Muscle of back (tissue), 13 donors: ENCODE data around the gene ART1. TPM values are rescaled to one million over a fixed set of nuclear protein-coding genes. Genes with fewer than 3 reads are reported as not detected.
"Not testable (repeated sequence)": the region's sequence is repeated elsewhere in the genome, so short reads cannot be mapped to it uniquely, and the experiment has no call there.

ENCODE experiments used
- DNase-seq, 3 donors: peaks; one replicate each; pipeline versions ENCODE4 v3.0.0 to v3.0.0-alpha.2; 2013
- long read RNA-seq, 9 donors: transcript quantifications; one replicate each; lab custom pipeline, GENCODE V29; 2026
- polyA plus RNA-seq, 10 donors: library from polyadenylated mRNA; unstranded; fragments of 120-200 nt; gene quantifications; one replicate each; pipeline ENCODE4 v1.2.1, GENCODE V29; 2013; ENCODE audit not compliant: insufficient read length in 10 of 10

Gene ART1, protein sequence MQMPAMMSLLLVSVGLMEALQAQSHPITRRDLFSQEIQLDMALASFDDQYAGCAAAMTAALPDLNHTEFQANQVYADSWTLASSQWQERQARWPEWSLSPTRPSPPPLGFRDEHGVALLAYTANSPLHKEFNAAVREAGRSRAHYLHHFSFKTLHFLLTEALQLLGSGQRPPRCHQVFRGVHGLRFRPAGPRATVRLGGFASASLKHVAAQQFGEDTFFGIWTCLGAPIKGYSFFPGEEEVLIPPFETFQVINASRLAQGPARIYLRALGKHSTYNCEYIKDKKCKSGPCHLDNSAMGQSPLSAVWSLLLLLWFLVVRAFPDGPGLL
- polyA plus RNA-seq: 1 to 10 TPM; 1.8 to 6.2 (median 4.4) TPM
- long read RNA-seq, donor 1, partial matches to known transcripts: 0 of 2 reads
- long read RNA-seq, donor 1, other reads (novel, unspliced or antisense): 0 of 2 reads
- long read RNA-seq, donor 2: 0 reads
- long read RNA-seq, donor 3: 0 reads
- long read RNA-seq, donor 4: 0 reads
- long read RNA-seq, donor 5: 0 reads
- long read RNA-seq, donor 6: 0 reads
- long read RNA-seq, donor 7: 0 reads
- long read RNA-seq, donor 8: 0 reads
- long read RNA-seq, donor 9: 0 reads

DNA sequence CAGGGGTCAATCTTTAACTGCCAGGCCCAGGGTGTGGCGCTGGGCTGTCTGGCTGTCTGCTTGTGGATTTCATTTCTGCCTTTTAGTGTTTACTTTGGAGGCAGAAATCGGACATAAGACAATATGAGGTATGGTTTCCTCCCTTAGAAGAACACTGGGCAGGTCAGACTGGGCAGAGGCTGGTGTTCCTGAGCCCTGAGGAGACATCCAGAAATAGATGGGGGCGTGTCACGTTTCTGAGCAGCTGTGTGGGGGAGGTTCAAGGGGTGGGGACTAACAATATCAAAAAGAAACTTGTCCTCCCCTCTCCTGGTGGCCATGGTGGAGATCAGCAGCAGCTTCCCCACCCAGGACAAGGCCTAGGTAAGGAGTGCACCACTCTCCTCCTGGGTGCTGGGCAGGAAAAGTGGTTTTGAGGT is at the start of gene ART1:
TSS of gene ART1 (plus strand) at position 312 of the 419 bp plus-strand sequence. CDS start 14,086 bp downstream, outside the sequence.
- DNase-seq: peak in 2 of 3 donors; percentile 38 to 41

DNA sequence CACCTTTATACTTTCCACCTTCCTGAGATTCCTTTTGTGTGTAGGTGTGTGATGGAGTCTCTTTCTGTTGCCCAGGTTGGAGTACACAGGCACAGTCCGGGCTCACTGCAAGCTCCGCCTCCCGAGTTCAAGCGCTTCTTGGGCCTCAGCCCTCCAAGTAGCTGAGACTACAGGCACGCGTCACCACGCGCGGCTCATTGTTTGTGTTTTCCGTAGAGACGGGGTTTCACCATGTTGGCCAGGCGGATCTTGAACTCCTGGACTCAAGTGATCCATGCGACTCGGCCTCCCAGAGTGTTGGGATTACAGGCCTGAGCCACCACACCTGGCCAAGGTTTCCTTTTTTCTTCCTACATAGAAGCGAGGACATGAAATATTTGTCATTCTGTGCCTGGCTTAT is 47.2 kb upstream of the ART1 start:
- not testable (repeated sequence) for DNase-seq

GRCh38 chr11:3600201-3600600 is 44.7 kb upstream of the ART1 start:
- DNase-seq: not testable (repeated sequence)

DNA sequence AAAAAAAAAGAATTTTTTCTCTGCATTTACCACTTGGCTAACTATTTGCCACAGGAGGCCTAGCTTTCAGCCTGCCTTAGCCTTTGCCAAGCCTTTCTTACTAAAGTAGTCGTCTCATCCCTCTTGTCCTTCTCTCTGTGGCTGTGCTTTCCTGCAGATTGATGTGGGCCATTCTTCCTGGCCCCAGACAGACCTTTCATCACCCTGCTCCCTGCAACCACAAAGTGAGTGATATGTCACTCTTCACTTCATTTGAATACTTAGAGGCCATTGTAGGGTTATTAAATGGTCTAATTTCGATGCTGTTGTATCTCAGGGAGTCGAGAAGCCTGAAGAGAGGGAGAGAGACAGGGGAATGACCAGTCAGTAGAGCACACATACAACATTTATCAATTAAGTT is 40.8 kb upstream of the ART1 start:
- DNase-seq: no peak

- no peak for DNase-seq
These were observed 39.7 kb upstream of the ART1 start for GRCh38 chr11:3605283-3605662.

GRCh38 chr11:3605771-3606203 is 39.1 kb upstream of the ART1 start:
- DNase-seq: no peak

DNA sequence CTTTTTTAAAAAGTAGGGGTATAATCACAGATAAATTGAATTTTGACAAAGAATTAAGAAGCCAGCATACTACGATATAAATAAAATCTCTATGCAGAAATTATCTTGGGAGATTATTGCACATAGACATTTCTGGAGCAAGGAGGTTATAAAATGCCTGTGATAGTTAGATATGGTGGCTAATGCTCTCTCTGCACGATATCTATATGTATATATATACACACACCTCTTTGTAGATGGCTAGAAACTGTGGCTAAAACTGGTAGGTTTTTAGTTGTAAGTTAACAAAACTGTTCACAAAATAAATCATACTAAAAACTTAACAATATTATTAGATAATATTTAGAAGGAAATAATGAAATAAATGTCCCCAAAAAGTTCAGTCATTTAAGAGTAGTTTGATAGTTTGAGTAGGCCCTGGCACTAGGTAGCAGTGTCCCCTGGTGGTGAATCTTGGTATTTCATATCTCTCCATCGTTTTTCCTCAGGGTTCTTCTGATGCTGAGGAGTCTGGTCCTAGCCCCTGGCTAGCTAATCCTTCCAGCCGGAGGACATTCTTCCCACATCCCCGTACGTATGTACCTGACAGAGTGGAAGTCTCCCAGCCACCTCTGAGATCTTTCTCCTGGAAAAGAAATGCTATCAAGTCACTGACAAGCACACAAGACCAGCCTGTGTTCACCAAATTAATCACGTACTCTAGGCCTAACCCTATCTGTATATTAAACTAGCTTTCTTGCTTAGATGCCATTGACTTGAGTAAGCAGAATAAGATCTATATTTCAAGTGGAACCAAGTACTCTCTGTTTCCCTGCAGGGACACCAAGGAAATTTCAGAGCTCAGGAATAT is 35.3 kb upstream of the ART1 start:
- DNase-seq: peak in 2 of 3 donors; percentile 15 to 40

DNA sequence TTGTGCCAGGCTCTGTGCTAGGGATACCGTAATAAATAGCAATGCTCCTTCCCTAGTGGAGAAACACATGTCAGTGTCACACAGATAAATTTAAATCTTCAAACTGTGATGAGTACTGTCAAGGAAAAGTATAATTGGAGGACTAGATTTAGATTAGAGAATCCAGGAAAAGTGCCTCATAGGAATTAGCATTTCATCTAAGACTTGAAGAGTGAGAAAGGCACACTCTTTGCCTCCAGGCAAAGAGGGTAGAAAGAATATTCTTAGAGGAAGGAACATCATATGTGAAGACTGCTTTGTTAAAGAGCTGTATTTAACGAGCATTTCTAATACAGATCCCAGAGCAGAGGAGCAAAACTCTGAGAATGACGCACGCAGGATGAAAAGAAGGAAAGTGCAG is 34.1 kb upstream of the ART1 start:
- no peak for DNase-seq

DNA sequence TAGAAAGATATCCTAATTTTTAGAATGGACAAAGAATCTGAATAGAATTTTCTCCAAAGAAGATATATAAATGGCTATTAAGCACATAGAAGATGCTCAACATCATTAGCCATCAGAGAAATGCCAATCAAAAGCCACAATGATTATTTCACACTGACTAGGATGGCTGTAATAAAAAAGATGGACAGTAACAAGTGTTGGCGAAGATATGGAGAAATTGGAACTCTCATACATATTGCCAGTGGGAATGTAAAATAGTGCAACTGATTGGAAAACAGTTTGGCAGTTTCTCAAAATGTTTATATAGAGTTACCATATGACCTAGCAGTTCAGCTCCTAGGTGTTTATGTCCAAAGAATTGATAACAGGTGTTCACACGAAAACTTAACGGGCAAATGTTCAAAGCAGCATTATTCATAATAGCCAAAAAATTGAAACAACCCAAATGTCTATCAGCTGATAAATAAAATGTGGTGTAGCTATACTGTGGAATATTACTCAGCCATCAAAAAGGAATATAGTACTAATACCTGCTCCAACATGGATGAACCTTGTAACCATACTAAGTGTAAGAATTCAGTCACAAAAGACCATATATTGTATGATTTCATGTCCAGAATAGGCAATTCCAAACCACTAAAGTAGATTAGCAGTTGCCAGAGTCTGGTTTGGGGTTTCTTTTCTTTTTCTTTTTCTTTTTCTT is 32.8 kb upstream of the ART1 start:
- no peak for DNase-seq

GRCh38 chr11:3613998-3614741 is 30.8 kb upstream of the ART1 start:
- no peak for DNase-seq

GRCh38 chr11:3614742-3615171 is 30.2 kb upstream of the ART1 start:
- DNase-seq: peak in 1 of 3 donors; percentile 13

- no peak for DNase-seq
These were observed 28.9 kb upstream of the ART1 start for GRCh38 chr11:3615998-3616397.

DNA sequence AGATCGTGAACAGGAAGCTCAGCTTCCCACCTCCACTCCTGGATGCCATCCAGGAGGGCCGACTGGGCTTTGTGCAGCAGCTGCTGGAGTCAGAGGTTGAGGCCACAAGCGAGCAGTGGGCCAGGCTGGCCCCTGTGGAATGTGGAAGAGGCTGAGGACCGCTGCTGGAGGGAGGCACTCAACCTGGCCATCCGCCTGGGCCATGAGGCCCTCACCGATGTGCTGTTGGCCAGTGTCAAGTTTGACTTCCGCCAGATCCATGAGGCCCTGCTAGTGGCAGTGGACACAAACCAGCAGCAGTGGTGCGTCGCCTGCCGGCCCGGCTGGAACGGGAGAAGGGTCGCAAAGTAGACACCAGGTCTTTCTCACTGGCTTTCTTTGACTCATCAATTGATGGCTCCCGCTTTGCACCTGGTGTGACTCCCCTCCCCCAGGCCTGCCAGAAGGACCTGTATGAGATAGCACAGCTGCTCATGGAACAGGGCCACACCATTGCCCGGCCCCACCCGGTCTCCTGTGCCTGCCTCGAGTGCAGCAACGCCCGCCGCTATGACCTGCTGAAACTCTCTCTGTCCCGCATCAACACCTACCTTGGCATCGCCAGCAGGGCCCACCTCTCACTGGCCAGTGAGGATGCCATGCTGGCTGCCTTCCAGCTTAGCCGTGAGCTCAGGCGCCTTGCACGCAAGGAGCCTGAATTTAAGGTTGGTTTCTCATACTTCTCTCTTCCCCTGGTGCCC is 28.0 kb upstream of the ART1 start:
- peak in 2 of 3 donors; percentile 34 to 66 for DNase-seq

- DNase-seq: no peak
These were observed 26.9 kb upstream of the ART1 start for GRCh38 chr11:3617990-3618389.

- no peak for DNase-seq
These were observed 22.4 kb upstream of the ART1 start for GRCh38 chr11:3622521-3622920.

DNA sequence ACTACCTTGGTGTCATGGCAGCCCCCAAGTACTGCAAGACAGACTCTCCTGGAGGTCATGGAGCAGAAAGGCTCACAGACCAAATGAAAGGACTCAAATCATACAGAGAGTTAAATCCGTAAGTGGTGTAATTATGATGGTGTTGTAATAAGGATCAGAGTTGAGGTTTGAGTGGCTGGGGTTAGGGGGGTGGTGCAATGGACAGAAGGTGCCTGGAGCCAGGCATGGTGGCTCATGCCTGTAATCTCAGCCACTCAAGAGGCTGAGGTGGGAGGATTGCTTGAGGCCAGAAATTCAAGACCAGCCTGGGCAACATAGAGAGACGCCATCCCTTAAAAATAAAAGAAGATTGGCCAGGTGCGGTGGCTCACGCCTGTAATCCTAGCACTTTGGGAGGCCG is 21.8 kb upstream of the ART1 start:
- no peak for DNase-seq

GRCh38 chr11:3623767-3624458 is 21.0 kb upstream of the ART1 start:
- no peak for DNase-seq

DNA sequence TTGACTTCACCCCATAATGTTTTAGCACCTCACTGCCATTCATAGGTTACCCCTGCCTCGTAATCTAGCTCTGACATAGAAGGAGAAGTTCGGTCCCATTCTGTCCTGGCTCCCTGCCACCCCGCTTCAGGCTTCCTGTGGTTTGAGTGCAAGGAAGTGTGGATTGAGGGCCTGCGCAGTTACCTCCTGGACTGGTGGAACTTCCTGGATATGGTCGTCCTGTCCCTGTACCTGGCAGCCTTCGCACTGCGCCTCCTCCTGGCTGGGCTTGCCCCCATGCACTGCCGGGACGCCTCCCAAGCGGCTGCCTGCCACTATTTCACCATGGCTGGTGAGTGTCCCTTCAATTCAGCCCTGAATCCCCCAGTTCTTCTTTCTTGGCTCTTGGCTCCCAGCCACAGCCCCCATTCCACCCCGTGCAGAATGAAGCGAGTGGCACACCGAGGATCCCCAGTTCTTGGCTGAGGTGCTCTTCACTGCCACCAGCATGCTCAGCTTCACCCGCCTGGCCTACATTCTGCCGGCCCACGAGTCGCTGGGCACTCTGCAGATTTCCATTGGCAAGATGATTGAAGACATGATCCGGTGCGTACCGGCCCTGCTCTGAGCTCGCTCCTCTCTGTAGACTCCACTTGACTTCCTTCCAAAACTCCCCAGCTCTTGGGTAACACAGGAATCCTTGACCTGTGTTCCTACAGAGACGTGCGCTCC is 18.5 kb upstream of the ART1 start:
- DNase-seq: peak in 1 of 3 donors; percentile 35

GRCh38 chr11:3627291-3627690 is 17.6 kb upstream of the ART1 start:
- DNase-seq: no peak
